22Rv1 (cell line): Measurements from ENCODE around the gene RDM1.

Experiments used
- CTCF ChIP-seq: fragments of 450-650 bp; IDR thresholded peaks from 2 replicates; pipeline ENCODE4 v1.5.1; 2017; ENCODE audit warnings: mild to moderate bottlenecking
- ZFX ChIP-seq: fragments of 450-650 bp; IDR thresholded peaks from 2 replicates; pipeline ENCODE4 v1.6.1; 2017; ENCODE audit warnings: antibody characterized with exemption, borderline replicate concordance

GRCh38 chr17:35876534-35876933 is 54.0 kb downstream of the RDM1 start:
- TF ChIP-seq CTCF (no peak), ZFX (no peak)
